NT2/D1 (cell line): ENCODE results near the gene CRISPLD2.

ENCODE experiments used
- SUZ12 ChIP-seq: IDR thresholded peaks from 2 replicates; pipeline ENCODE4 v1.6.1; 2011; ENCODE audit not compliant: insufficient read length, insufficient read depth; ENCODE audit errors: extremely low read depth
- ZNF274 ChIP-seq: IDR thresholded peaks from 2 replicates; pipeline ENCODE4 v1.6.1; 2011; ENCODE audit warnings: mild to moderate bottlenecking, low read depth, low read length

DNA sequence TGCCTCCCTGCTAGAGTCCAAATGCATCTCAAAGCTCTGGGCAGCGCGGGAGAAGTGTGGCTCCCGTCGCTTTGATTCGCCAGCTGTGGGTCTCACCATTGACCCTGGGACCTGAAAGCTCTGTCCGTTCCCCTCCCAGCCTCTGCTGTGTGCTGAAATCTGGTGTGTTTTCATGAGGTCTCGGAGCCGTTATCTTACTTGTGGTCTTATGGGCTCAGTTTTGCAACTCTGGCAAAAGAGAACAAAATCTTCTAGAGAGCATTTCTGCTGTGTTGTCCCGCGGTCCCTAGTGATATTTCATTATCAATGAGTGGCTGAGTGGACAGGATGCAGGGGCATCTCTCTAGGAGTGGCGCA lies 13.3 kb downstream of the CRISPLD2 start:
- TF ChIP-seq ZNF274: no peak
- no peak for TF ChIP-seq SUZ12
